Effector memory CD4-positive, alpha-beta T cell (primary cell): ENCODE results near the gene P3H2.
"Not testable (repeated sequence)": the region's sequence is repeated elsewhere in the genome, so short reads cannot be mapped to it uniquely, and the experiment has no call there.

Experiments
- DNase-seq, 3 donors: peaks; one replicate each; pipeline ENCODE4 v3.0.0-alpha.2; 2020
- H3K27ac ChIP-seq: 2 replicates; pipeline ENCODE4 v1.7.0; 2013; ENCODE audit warnings: mild to moderate bottlenecking, low read length, moderate library complexity; ENCODE audit not compliant: insufficient read depth, poor library complexity, severe bottlenecking
- H3K27me3 ChIP-seq: replicated peaks from 2 replicates; pipeline ENCODE4 v1.7.0; 2013; ENCODE audit warnings: mild to moderate bottlenecking, low read length; ENCODE audit not compliant: insufficient read depth, control insufficient read depth, poor library complexity, severe bottlenecking
- H3K36me3 ChIP-seq: 2 replicates; pipeline ENCODE4 v1.7.0; 2013; ENCODE audit warnings: mild to moderate bottlenecking, low read length, moderate library complexity; ENCODE audit not compliant: control insufficient read depth, insufficient read depth
- H3K4me1 ChIP-seq: 2 replicates; pipeline ENCODE4 v1.7.0; 2013; ENCODE audit warnings: low read length, mild to moderate bottlenecking; ENCODE audit not compliant: control insufficient read depth, insufficient read depth, poor library complexity, severe bottlenecking
- H3K4me3 ChIP-seq: 2 replicates; pipeline ENCODE4 v1.7.0; 2013; ENCODE audit warnings: low read length, low read depth, mild to moderate bottlenecking; ENCODE audit not compliant: insufficient read depth, poor library complexity, severe bottlenecking
- H3K9me3 ChIP-seq: 2 replicates; pipeline ENCODE4 v1.7.0; 2013; ENCODE audit warnings: mild to moderate bottlenecking, low read length, moderate library complexity; ENCODE audit not compliant: control insufficient read depth
- total RNA-seq, 3 donors: gene quantifications; one replicate each; lab custom pipeline; 2026; lab: John Stamatoyannopoulos, UW

The P3H2 gene, protein sequence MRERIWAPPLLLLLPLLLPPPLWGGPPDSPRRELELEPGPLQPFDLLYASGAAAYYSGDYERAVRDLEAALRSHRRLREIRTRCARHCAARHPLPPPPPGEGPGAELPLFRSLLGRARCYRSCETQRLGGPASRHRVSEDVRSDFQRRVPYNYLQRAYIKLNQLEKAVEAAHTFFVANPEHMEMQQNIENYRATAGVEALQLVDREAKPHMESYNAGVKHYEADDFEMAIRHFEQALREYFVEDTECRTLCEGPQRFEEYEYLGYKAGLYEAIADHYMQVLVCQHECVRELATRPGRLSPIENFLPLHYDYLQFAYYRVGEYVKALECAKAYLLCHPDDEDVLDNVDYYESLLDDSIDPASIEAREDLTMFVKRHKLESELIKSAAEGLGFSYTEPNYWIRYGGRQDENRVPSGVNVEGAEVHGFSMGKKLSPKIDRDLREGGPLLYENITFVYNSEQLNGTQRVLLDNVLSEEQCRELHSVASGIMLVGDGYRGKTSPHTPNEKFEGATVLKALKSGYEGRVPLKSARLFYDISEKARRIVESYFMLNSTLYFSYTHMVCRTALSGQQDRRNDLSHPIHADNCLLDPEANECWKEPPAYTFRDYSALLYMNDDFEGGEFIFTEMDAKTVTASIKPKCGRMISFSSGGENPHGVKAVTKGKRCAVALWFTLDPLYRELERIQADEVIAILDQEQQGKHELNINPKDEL
- 0 to 0.26 (median 0.19) reads per million in 3 donors for total RNA-seq

- peak within 1 kb of the TSS; percentile 12 for H3K4me3 ChIP-seq
- H3K27ac ChIP-seq, result no peak within 1 kb of the TSS
- no peaks in the 10 kb centered on the region for H3K4me1 ChIP-seq
- H3K36me3 ChIP-seq, result no peaks in the 10 kb centered on the region
- DNase-seq, result no peak
- peaks cover 10% of the 10 kb centered on the region for H3K27me3 ChIP-seq
- H3K9me3 ChIP-seq, result no peaks in the 10 kb centered on the region
These were observed at the start of gene P3H2 for GRCh38 chr3:190120269-190121060. Gene P3H2 (minus strand): TSS chr3:190120897. CDS start chr3:190120731, 166 bp downstream.

DNA sequence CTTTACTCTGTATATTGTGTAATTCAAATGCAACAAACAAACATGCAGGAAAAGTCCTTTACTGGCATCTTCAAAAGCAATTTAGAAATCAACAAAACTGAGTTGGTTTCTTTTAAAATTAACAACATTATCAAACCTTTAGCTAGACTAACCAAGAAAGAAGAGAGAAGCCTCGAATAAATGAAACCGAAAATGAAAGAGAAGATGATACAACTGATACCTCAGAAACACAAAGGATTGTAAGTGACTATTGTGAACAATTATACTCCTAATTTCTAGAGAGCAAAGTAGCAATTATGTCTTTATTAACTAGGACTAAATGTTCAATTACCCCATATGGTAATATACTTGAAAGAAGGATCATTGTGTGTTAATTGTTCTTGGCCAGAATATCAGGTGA is 49.2 kb upstream of the P3H2 start:
- H3K27me3 ChIP-seq, result no peaks in the 10 kb centered on the region
- peak overlapping the region; percentile 20 for H3K4me3 ChIP-seq
- no peaks in the 10 kb centered on the region for H3K36me3 ChIP-seq
- H3K4me1 ChIP-seq, result no peaks in the 10 kb centered on the region
- H3K27ac ChIP-seq, result no peak overlapping the region
- H3K9me3 ChIP-seq, result no peaks in the 10 kb centered on the region
- DNase-seq, result no peak

DNA sequence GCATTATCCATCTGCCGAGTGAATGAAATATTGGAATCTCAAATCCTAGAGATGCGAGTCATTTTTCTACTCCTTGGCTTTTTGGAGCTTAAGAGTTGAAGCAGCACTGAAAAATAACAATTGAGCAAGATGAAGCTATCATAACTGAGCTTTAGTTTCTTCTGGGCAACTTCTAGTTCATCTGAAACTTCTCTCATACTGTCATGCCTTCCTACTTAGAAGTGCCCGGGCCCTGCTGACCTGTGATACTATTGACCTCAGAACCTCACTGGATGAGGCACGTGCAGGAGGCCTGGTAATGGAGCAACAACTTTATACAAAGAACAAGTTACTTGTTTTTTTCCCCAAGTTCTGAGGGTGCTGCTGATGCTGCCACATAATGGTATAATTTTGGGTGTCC is 48.5 kb upstream of the P3H2 start:
- no peaks in the 10 kb centered on the region for H3K36me3 ChIP-seq
- no peak overlapping the region for H3K27ac ChIP-seq
- no peak overlapping the region for H3K4me3 ChIP-seq
- no peak for DNase-seq
- H3K27me3 ChIP-seq, result no peaks in the 10 kb centered on the region
- H3K9me3 ChIP-seq, result no peaks in the 10 kb centered on the region
- H3K4me1 ChIP-seq, result no peaks in the 10 kb centered on the region

- no peaks in the 10 kb centered on the region for H3K4me1 ChIP-seq
- DNase-seq, result no peak
- H3K27ac ChIP-seq, result no peak overlapping the region
- no peaks in the 10 kb centered on the region for H3K9me3 ChIP-seq
- H3K4me3 ChIP-seq, result no peak overlapping the region
- no peaks in the 10 kb centered on the region for H3K36me3 ChIP-seq
- H3K27me3 ChIP-seq, result no peaks in the 10 kb centered on the region
These were observed 47.4 kb upstream of the P3H2 start for GRCh38 chr3:190167936-190168680.

- H3K27ac ChIP-seq, result no peak overlapping the region
- no peaks in the 10 kb centered on the region for H3K9me3 ChIP-seq
- H3K4me3 ChIP-seq, result no peak overlapping the region
- H3K36me3 ChIP-seq, result no peaks in the 10 kb centered on the region
- DNase-seq, result no peak
- H3K4me1 ChIP-seq, result no peaks in the 10 kb centered on the region
- no peaks in the 10 kb centered on the region for H3K27me3 ChIP-seq
These were observed 46.3 kb upstream of the P3H2 start for GRCh38 chr3:190166948-190167347.

DNA sequence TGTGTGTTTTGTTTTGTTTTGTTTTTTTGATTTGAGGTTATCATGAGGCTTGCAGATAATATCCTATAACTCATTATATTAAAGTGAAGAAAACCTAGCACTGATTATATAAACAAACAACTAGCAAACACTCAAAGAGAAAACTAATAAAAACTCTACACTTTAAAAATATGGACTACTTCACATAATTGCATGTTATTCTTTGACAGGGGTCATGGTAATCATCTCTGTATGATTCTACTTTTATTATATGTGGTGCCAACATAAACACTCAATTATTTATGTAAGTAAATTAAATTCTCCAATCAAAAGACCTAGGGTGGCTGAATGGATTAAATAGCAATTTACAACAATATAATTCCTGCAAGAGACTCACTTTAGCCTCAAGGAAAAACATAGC is 44.6 kb upstream of the P3H2 start:
- DNase-seq, result no peak
- H3K27ac ChIP-seq, result no peak overlapping the region
- H3K4me3 ChIP-seq, result no peak overlapping the region

GRCh38 chr3:190162013-190162412 is 41.3 kb upstream of the P3H2 start:
- H3K4me3 ChIP-seq, H3K27me3 ChIP-seq, H3K4me1 ChIP-seq, H3K36me3 ChIP-seq, H3K9me3 ChIP-seq, H3K27ac ChIP-seq, DNase-seq: not testable (repeated sequence)

More for the DNA sequence above, 44.6 kb upstream of the P3H2 start:
- Histone ChIP-seq H3K27me3 (no peaks in the 10 kb centered on the region), H3K4me1 (no peaks in the 10 kb centered on the region), H3K36me3 (no peaks in the 10 kb centered on the region), H3K9me3 (no peaks in the 10 kb centered on the region)

DNA sequence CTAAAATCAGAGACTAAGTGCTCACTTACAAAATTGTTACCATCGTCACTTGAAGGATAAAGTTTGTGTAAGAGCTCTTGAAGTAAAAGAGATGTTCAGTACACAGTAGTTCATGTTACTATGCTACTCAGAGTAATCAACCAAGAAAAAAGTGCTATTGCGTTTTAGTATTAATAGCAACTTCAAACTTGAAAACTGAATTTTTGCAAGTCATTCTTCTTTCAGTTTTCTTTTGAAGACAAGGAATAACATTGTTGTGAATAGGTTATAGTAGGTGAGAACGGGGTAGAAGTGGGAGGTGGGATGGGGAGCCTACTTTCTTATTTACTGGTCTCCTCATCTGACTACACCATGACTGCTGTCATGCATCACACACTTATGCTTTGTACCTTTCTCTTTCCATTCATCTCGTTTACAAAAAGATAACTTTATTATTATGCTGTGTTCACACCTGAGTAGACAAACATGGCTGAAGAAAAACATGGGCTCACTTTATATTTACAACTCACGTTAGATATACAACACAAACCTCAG is 39.3 kb upstream of the P3H2 start:
- no peak for DNase-seq
- no peak overlapping the region for H3K4me3 ChIP-seq
- no peak overlapping the region for H3K27ac ChIP-seq
- no peaks in the 10 kb centered on the region for H3K27me3 ChIP-seq
- H3K4me1 ChIP-seq, result no peaks in the 10 kb centered on the region
- no peaks in the 10 kb centered on the region for H3K9me3 ChIP-seq
- H3K36me3 ChIP-seq, result no peaks in the 10 kb centered on the region

- H3K36me3 ChIP-seq, result no peaks in the 10 kb centered on the region
- H3K4me3 ChIP-seq, result no peak overlapping the region
- DNase-seq, result no peak
- no peaks in the 10 kb centered on the region for H3K9me3 ChIP-seq
- H3K4me1 ChIP-seq, result no peaks in the 10 kb centered on the region
- H3K27me3 ChIP-seq, result no peaks in the 10 kb centered on the region
- H3K27ac ChIP-seq, result no peak overlapping the region
These were observed 37.6 kb upstream of the P3H2 start for GRCh38 chr3:190158261-190158660.
